HepG2 (cell line): ENCODE measurements around the gene MYOCOS. TPM values are rescaled to one million over a fixed set of nuclear protein-coding genes. Genes with fewer than 3 reads are reported as not detected.
A peak's percentile ranks its signal among the peaks of the same experiment; 100 is the strongest.
"Not testable (repeated sequence)": the region's sequence is repeated elsewhere in the genome, so short reads cannot be mapped to it uniquely, and the experiment has no call there.

Source experiments
- ATAC-seq: fragments of 200-7000 bp; cut with Tn5 transposase; 3 replicates; pipeline ENCODE4 v1.9.1; 2020; ENCODE audit warnings: mild to moderate bottlenecking, moderate library complexity
- BruUV-seq: library from RNA; stranded (reverse); fragments of 400-500 nt; replicated peaks from 2 replicates; lab custom pipeline; 2021; lab: Mats Ljungman, UMichigan
- CTCF ChIA-PET: fragments of 300-600 bp; formaldehyde crosslinking; extraction: SDS; loops from one replicate; lab custom pipeline; 2021; ENCODE audit warnings: low total read pairs, inconsistent platforms, low intra/inter-chr PET ratio; lab: Yijun Ruan, JAX
- POLR2A ChIA-PET: fragments of 350-600 bp; sonication (Branson Sonifier 250); formaldehyde crosslinking; loops from one replicate; lab custom pipeline; 2020; ENCODE audit warnings: antibody characterized with exemption, inconsistent platforms; lab: Yijun Ruan, JAX
- DNase-seq: peaks from one replicate; pipeline ENCODE4 v3.0.0-alpha.2; 2015; ENCODE audit warnings: low spot score
- FAIRE-seq: peaks from 3 replicates; lab custom pipeline; 2011; peaks lifted over from hg19 to GRCh38; lab: Jason Lieb, UNC
- H2AFZ ChIP-seq: one replicate; pipeline ENCODE4 v1.6.1; 2011; ENCODE audit warnings: low read length, inconsistent platforms
- H3K27ac ChIP-seq: fragments of 300-600 bp; 3 replicates; pipeline ENCODE4 v1.8.0; 2011; ENCODE audit warnings: mixed run types, mild to moderate bottlenecking, mixed read lengths, low read length, inconsistent platforms; ENCODE audit not compliant: insufficient read depth; ENCODE audit errors: extremely low read length
- H3K27me3 ChIP-seq, 2 experiments: fragments of 200-600 bp in 1 of 2; 2 replicates in 1 of 2; 3 replicates in 1 of 2; pipeline versions ENCODE4 v1.6.0 to v1.8.0; 2011; ENCODE audit warnings: low read length in 2 of 2, mild to moderate bottlenecking in 2 of 2, moderate library complexity in 2 of 2, inconsistent platforms in 1 of 2; ENCODE audit not compliant: insufficient read depth in 2 of 2, control insufficient read depth in 1 of 2
- H3K36me3 ChIP-seq, 2 experiments: fragments of 200-600 bp in 1 of 2; replicated peaks in 1 of 2; 2 replicates in 1 of 2; 3 replicates in 1 of 2; pipeline versions ENCODE4 v1.5.1 to v1.8.0; 2011; ENCODE audit warnings: low read length in 2 of 2, inconsistent platforms in 1 of 2; ENCODE audit not compliant: insufficient read depth in 2 of 2, control insufficient read depth in 1 of 2
- H3K4me1 ChIP-seq: 2 replicates; pipeline ENCODE4 v1.5.1; 2012; ENCODE audit warnings: low read length, inconsistent platforms; ENCODE audit not compliant: insufficient read depth
- H3K4me2 ChIP-seq: 2 replicates; pipeline ENCODE4 v1.6.0; 2011; ENCODE audit warnings: low read depth, low read length, inconsistent platforms
- H3K4me3 ChIP-seq, 3 experiments: fragments of 200-600 bp in 1 of 3; sonication (generic), shearing (Covaris generic) in 1 of 3; replicated peaks in 1 of 3; 2 replicates each; pipeline ENCODE4 v1.5.1; 2011 to 2016; ENCODE audit warnings: low read length in 3 of 3, inconsistent platforms in 2 of 3, low read depth in 2 of 3, mild to moderate bottlenecking in 2 of 3, control low read depth in 1 of 3, mixed read lengths in 1 of 3; ENCODE audit not compliant: insufficient read depth in 1 of 3
- H3K79me2 ChIP-seq: one replicate; pipeline ENCODE4 v1.6.1; 2011; ENCODE audit warnings: low read length, inconsistent platforms; ENCODE audit not compliant: insufficient read depth
- H3K9ac ChIP-seq: 2 replicates; pipeline ENCODE4 v1.6.0; 2011; ENCODE audit warnings: mild to moderate bottlenecking, low read depth, low read length, inconsistent platforms; ENCODE audit not compliant: insufficient read depth
- H3K9me3 ChIP-seq: 2 replicates; pipeline ENCODE4 v1.5.1; 2012; ENCODE audit warnings: mild to moderate bottlenecking, low read length
- H4K20me1 ChIP-seq: 2 replicates; pipeline ENCODE4 v1.6.0; 2011; ENCODE audit warnings: inconsistent platforms, mild to moderate bottlenecking, low read length, moderate library complexity; ENCODE audit not compliant: insufficient read depth
- CENPX ChIP-seq: sonication (generic); formaldehyde crosslinking; IDR thresholded peaks from 2 replicates; pipeline ENCODE4 v1.9.0; 2021; ENCODE audit warnings: mild to moderate bottlenecking, missing genetic modification reagents, moderate library complexity
- FOXA1 ChIP-seq, 2 experiments: fragments of 450-650 bp in 1 of 2; sonication (generic) in 1 of 2; formaldehyde crosslinking in 1 of 2; IDR thresholded peaks; 2 replicates each; pipeline versions ENCODE4 v1.4.0 to v1.6.1; 2016 to 2020; ENCODE audit warnings: missing genetic modification reagents in 1 of 2
- NFE2L2 ChIP-seq: fragments of 150-350 bp; IDR thresholded peaks from 2 replicates; pipeline ENCODE4 v1.6.1; 2014; ENCODE audit warnings: low read length
- SP140L ChIP-seq: sonication (generic); formaldehyde crosslinking; IDR thresholded peaks from 2 replicates; pipeline ENCODE4 v1.4.0; 2020; ENCODE audit warnings: missing genetic modification reagents, borderline replicate concordance
- ZNF549 ChIP-seq: sonication (generic); formaldehyde crosslinking; IDR thresholded peaks from 2 replicates; pipeline ENCODE4 v1.5.0; 2020; ENCODE audit warnings: missing genetic modification reagents
- WGBS: methylation state at CpG from one replicate; pipeline ENCODE4 v1.1.6; 2017; ENCODE audit warnings: low lambda C conversion rate; 5-methylcytosine and 5-hydroxymethylcytosine counted together
- in situ Hi-C: cut with HindIII; loops from 2 replicates; pipeline ENCODE4 v1.10.0; 2017; ENCODE audit warnings: low pct_unique_long_range_greater_than_20kb; ENCODE audit not compliant: extremely low pct_ligation_motif_present
- intact Hi-C: fragments of 100-400 bp; cut with micrococcal nuclease; formaldehyde crosslinking; loops from one replicate; pipeline ENCODE4 v1.10.0; 2022; ENCODE audit not compliant: unreplicated experiment
- polyA plus RNA-seq, 8 experiments: library from polyadenylated mRNA; depleted of rRNA in 3 of 8; stranded (reverse) in 7 of 8; unstranded in 1 of 8; fragments of >200 nt; fragmentation: Illumina TruSeq in 4 of 8; extraction: Trizol in 4 of 8; gene quantifications; 2 replicates each; pipeline versions ENCODE4 v1.2.1 to v1.2.3, GENCODE V29; 2011 to 2016; ENCODE audit warnings: low read depth in 4 of 8, missing spikeins in 1 of 8, mixed read lengths in 1 of 8; ENCODE audit not compliant: insufficient read depth in 1 of 8
- total RNA-seq, 5 experiments: library from RNA; depleted of rRNA; stranded (reverse); fragments of >200 nt; fragmentation: Illumina TruSeq; extraction: Trizol; gene quantifications; 2 replicates each; pipeline ENCODE4 v1.2.3, GENCODE V29; 2016; ENCODE audit warnings: low read depth in 1 of 5
- TF ChIP-seq, protein P1 (sequence below): sonication (generic); formaldehyde crosslinking; IDR thresholded peaks from 2 replicates; pipeline ENCODE4 v1.4.0; 2020; ENCODE audit warnings: low read depth, missing genetic modification reagents

The MYOCOS gene
- total and polyA plus RNA-seq, 2 of the 13 experiments (the other 11 are each of a cell fraction or from before 2014, with no cell fraction given): not detected

DNA sequence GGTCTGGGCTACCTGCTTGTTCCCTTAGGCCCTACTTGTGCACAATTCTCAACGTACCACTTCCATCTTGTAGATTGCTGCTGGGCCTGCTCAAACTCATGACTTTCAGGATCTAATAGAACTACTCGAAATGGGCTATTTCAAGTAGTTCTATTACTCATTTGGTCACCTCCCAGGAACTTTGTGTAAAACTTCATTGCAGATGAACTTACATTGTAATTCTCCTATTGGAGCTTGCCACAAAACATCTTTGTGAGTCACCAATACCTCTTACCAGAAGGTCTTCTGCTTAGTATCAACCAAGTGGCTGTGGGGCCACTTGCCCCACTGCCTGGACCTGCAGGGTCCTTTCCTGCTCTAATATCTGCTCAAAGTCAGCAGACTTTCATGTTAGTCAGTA lies 10.7 kb upstream of the MYOCOS start:
- Histone ChIP-seq H3K36me3 (no peaks in the 10 kb centered on the region), H3K4me3 (no peak overlapping the region), H4K20me1 (no peaks in the 10 kb centered on the region), H3K4me2 (no peak overlapping the region), H2AFZ (no peak overlapping the region), H3K9me3 (no peaks in the 10 kb centered on the region), H3K4me1 (peaks cover 6% of the 10 kb centered on the region; the same call in 1 of the 2 replicates), H3K9ac (no peak overlapping the region), H3K79me2 (no peaks in the 10 kb centered on the region), H3K27me3 (no peaks in the 10 kb centered on the region), H3K27ac (no peak overlapping the region)
- intact Hi-C loops: no loop called here
- TF ChIP-seq SP140L (CRISPR knock-in tag): no peak
- TF ChIP-seq FOXA1 (IDR thresholded peaks at IDR 0.05): no peak
- no peak for TF ChIP-seq FOXA1 (CRISPR knock-in tag; IDR thresholded peaks at IDR 0.05)
- ATAC-seq: no peak
- in situ Hi-C loops: no loop called here
- no TSS peak for BruUV-seq
- CTCF ChIA-PET: no interaction called here
- 3% methylated on average over 2 of the region's 2 CpGs for WGBS
- DNase-seq: no peak
- no peak for FAIRE-seq
- POLR2A ChIA-PET: no interaction called here

DNA sequence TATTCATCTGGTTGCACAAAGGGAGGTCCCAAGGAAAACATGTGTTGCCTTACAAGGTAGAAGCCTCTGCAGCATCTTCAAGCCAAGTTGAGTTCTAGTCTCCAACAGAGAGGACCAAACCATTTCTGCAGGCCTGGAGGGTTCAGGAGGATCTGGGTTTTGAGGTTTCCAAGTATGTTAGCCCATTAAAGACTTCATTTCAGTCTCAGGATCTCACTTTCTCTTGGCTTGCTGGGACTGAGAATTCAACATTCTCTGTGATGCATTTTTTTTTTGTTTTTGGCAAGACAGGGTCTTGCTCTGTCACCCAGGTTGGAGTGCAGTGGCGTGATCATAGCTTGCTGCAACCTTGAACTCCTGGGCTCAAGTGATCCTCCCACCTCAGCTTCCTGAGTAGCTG lies 8.8 kb upstream of the MYOCOS start:
- Histone ChIP-seq H3K27me3 (no peaks in the 10 kb centered on the region; a peak in 1 of 5 replicates), H3K36me3 (no peaks in the 10 kb centered on the region), H3K4me2 (no peak overlapping the region), H3K79me2 (no peaks in the 10 kb centered on the region), H3K27ac (no peak overlapping the region), H3K9ac (no peak overlapping the region), H2AFZ (no peak overlapping the region), H4K20me1 (no peaks in the 10 kb centered on the region), H3K4me3 (no peak overlapping the region), H3K4me1 (peaks cover 6% of the 10 kb centered on the region; the same call in 1 of the 2 replicates), H3K9me3 (no peaks in the 10 kb centered on the region)
- intact Hi-C loops (no loop called here), in situ Hi-C loops (no loop called here)
- FAIRE-seq (no peak), ATAC-seq (no peak), DNase-seq (no peak)
- ChIA-PET POLR2A (no interaction called here), CTCF (no interaction called here)
- WGBS: 0% methylated on average over 1 of the region's 1 CpG
- no peak for TF ChIP-seq NFE2L2
- no peak for TF ChIP-seq CENPX
- TF ChIP-seq ZNF549 (CRISPR knock-in tag): no peak
- TF ChIP-seq, protein P1, sequence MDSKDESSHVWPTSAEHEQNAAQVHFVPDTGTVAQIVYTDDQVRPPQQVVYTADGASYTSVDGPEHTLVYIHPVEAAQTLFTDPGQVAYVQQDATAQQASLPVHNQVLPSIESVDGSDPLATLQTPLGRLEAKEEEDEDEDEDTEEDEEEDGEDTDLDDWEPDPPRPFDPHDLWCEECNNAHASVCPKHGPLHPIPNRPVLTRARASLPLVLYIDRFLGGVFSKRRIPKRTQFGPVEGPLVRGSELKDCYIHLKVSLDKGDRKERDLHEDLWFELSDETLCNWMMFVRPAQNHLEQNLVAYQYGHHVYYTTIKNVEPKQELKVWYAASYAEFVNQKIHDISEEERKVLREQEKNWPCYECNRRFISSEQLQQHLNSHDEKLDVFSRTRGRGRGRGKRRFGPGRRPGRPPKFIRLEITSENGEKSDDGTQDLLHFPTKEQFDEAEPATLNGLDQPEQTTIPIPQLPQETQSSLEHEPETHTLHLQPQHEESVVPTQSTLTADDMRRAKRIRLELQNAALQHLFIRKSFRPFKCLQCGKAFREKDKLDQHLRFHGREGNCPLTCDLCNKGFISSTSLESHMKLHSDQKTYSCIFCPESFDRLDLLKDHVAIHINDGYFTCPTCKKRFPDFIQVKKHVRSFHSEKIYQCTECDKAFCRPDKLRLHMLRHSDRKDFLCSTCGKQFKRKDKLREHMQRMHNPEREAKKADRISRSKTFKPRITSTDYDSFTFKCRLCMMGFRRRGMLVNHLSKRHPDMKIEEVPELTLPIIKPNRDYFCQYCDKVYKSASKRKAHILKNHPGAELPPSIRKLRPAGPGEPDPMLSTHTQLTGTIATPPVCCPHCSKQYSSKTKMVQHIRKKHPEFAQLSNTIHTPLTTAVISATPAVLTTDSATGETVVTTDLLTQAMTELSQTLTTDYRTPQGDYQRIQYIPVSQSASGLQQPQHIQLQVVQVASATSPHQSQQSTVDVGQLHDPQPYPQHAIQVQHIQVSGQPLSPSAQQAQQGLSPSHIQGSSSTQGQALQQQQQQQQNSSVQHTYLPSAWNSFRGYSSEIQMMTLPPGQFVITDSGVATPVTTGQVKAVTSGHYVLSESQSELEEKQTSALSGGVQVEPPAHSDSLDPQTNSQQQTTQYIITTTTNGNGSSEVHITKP (CRISPR knock-in tag): peak; percentile 65; the same call in 1 of the 2 replicates
- no TSS peak for BruUV-seq

GRCh38 chr1:171615122-171615906 lies 6.7 kb upstream of the MYOCOS start:
- intact Hi-C loops, BruUV-seq, H2AFZ ChIP-seq, H3K9me3 ChIP-seq, H3K4me1 ChIP-seq, H4K20me1 ChIP-seq, FAIRE-seq, H3K4me3 ChIP-seq, H3K9ac ChIP-seq, H3K27ac ChIP-seq, CTCF ChIA-PET, DNase-seq, POLR2A ChIA-PET, H3K79me2 ChIP-seq, in situ Hi-C loops, H3K4me2 ChIP-seq, H3K27me3 ChIP-seq, H3K36me3 ChIP-seq: not testable (repeated sequence)
- WGBS: 25% methylated on average over 13 of the region's 14 CpGs
- ATAC-seq: peak; percentile 35; the same call in 2 of the 3 replicates
